ENCODE data around the gene ABRACL.

GRCh38 chr6:139017227-139017626 is 11.3 kb upstream of the ABRACL start:
- TF ChIP-seq POLR2AphosphoS5 (IDR thresholded peaks at IDR 0.05; ENCODE audit: low read depth) (no peak), EZH2phosphoT487 (IDR thresholded peaks at IDR 0.05; ENCODE audit: unreplicated experiment) (no peak)

Data from GM23338 (cell line).